ENCODE results near the gene NRBP1. TPM values are rescaled to one million over a fixed set of nuclear protein-coding genes. Genes with fewer than 3 reads are reported as not detected.
"Not testable (repeated sequence)": the region's sequence is repeated elsewhere in the genome, so short reads cannot be mapped to it uniquely, and the experiment has no call there.

The NRBP1 gene
- total RNA-seq, 1 experiment from 2014 or later = 169 TPM

DNA sequence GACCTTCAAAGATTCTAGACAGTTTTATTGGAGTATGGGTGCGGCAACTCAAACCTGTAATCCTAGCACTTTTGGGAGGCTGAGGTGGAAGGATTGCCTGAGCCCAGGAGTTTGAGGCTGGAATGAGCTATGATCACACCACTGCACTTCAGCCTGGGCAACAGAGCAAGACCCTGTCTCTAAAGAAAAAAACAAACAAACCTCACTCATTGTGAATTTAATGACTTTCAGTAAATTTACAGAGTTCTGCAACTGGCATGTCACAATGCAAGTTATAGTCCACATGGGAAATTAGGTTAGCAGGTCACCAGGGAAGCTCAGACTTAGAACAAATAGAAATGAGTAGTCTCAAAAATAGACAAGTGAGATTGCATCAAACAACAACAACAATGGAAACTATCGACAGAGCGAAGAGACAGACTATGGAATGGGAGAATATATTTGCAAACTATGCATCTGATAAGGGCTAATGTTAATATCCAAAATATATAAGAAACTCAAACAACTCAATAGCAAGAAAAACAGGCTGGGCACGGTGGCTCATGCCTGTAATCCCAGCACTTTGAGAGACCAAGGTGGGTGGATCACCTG lies 6.7 kb upstream of the NRBP1 start:
- POLR2A ChIA-PET = no interaction called here
- Histone ChIP-seq H3K4me3 (ENCODE audit: low read depth, low read length) (no peak overlapping the region), H3K36me3 (ENCODE audit: control insufficient read depth, insufficient read depth, low read length) (no peaks in the 10 kb centered on the region), H3K4me1 (peaks cover 13% of the 10 kb centered on the region), H3K9me3 (no peaks in the 10 kb centered on the region), H3K27me3 (replicated peaks; ENCODE audit: control insufficient read depth, insufficient read depth, low read length) (no peaks in the 10 kb centered on the region)
- BruUV-seq (replicated peaks) = no TSS peak
- Mint-ChIP-seq H3K9me3 (ENCODE audit: unreplicated experiment) (no peaks in the 10 kb centered on the region), H3K4me1 (ENCODE audit: low read depth, unreplicated experiment) (no peaks in the 10 kb centered on the region), H3K36me3 (ENCODE audit: insufficient read depth, unreplicated experiment) (no peaks in the 10 kb centered on the region), H3K4me3 (ENCODE audit: unreplicated experiment) (no peak overlapping the region), H3K27me3 (ENCODE audit: insufficient read depth, unreplicated experiment) (no peaks in the 10 kb centered on the region), H3K27ac (ENCODE audit: unreplicated experiment) (no peak overlapping the region)
- TF ChIP-seq CTCF (IDR thresholded peaks at IDR 0.05; ENCODE audit: insufficient read depth in 1 of 2, low read depth in 1 of 2, low read length in 1 of 2, severe bottlenecking in 1 of 2, unreplicated experiment in 1 of 2) = no peak
- intact Hi-C loops (cut with micrococcal nuclease; ENCODE audit: unreplicated experiment) = no loop called here
- DNase-seq = no peak
- CTCF ChIA-PET = no interaction called here

GRCh38 chr2:27422958-27423357 lies 5.5 kb upstream of the NRBP1 start:
- H3K36me3 ChIP-seq (ENCODE audit: control insufficient read depth, insufficient read depth, low read length) = no peaks in the 10 kb centered on the region
- H3K4me3 ChIP-seq (ENCODE audit: low read depth, low read length) = no peak overlapping the region
- ChIA-PET CTCF (no interaction called here), POLR2A (no interaction called here)
- no peak overlapping the region for H3K27ac Mint-ChIP-seq (ENCODE audit: unreplicated experiment)
- H3K9me3 Mint-ChIP-seq (ENCODE audit: unreplicated experiment) = no peaks in the 10 kb centered on the region
- intact Hi-C loops (cut with micrococcal nuclease; ENCODE audit: unreplicated experiment) = no loop called here
- no peak overlapping the region for H3K4me3 Mint-ChIP-seq (ENCODE audit: unreplicated experiment)
- H3K4me1 ChIP-seq = peaks cover 22% of the 10 kb centered on the region
- H3K9me3 ChIP-seq = no peaks in the 10 kb centered on the region
- H3K36me3 Mint-ChIP-seq (ENCODE audit: insufficient read depth, unreplicated experiment) = peaks cover under 1% of the 10 kb centered on the region
- H3K4me1 Mint-ChIP-seq (ENCODE audit: low read depth, unreplicated experiment) = peaks cover 5% of the 10 kb centered on the region
- no TSS peak for BruUV-seq (replicated peaks)
- H3K27me3 Mint-ChIP-seq (ENCODE audit: insufficient read depth, unreplicated experiment) = no peaks in the 10 kb centered on the region
- H3K27me3 ChIP-seq (replicated peaks; ENCODE audit: control insufficient read depth, insufficient read depth, low read length) = no peaks in the 10 kb centered on the region
- DNase-seq = no peak
- TF ChIP-seq CTCF (IDR thresholded peaks at IDR 0.05; ENCODE audit: insufficient read depth in 1 of 2, low read depth in 1 of 2, low read length in 1 of 2, severe bottlenecking in 1 of 2, unreplicated experiment in 1 of 2) = no peak

- BruUV-seq (replicated peaks); H3K36me3 ChIP-seq (ENCODE audit: control insufficient read depth, insufficient read depth, low read length); POLR2A ChIA-PET; DNase-seq; intact Hi-C loops (cut with micrococcal nuclease; ENCODE audit: unreplicated experiment); H3K27ac Mint-ChIP-seq (ENCODE audit: unreplicated experiment); H3K27me3 Mint-ChIP-seq (ENCODE audit: insufficient read depth, unreplicated experiment); H3K4me3 ChIP-seq (ENCODE audit: low read depth, low read length); CTCF ChIA-PET; H3K9me3 Mint-ChIP-seq (ENCODE audit: unreplicated experiment); H3K9me3 ChIP-seq; H3K4me1 Mint-ChIP-seq (ENCODE audit: low read depth, unreplicated experiment); H3K27me3 ChIP-seq (replicated peaks; ENCODE audit: control insufficient read depth, insufficient read depth, low read length); H3K4me3 Mint-ChIP-seq (ENCODE audit: unreplicated experiment): not testable (repeated sequence)
- peaks cover 26% of the 10 kb centered on the region for H3K4me1 ChIP-seq
- peaks cover 22% of the 10 kb centered on the region for H3K36me3 Mint-ChIP-seq (ENCODE audit: insufficient read depth, unreplicated experiment)
These were observed 3.4 kb upstream of the NRBP1 start for GRCh38 chr2:27425039-27425438.

Measured in Caco-2 (cell line).